WTC11 (cell line): Measurements from ENCODE around the gene PTPRF.

ENCODE experiments used
- CREB1 ChIP-seq: sonication (generic); formaldehyde crosslinking; IDR thresholded peaks from 2 replicates; pipeline ENCODE4 v1.8.0; 2023; ENCODE audit warnings: mild to moderate bottlenecking, missing genetic modification reagents
- CTCF ChIP-seq: fragments of 200-600 bp; IDR thresholded peaks from 2 replicates; pipeline ENCODE4 v1.8.0; 2022; ENCODE audit warnings: antibody characterized with exemption
- HMGA2 ChIP-seq: fragments of 250-450 bp; sonication (Bioruptor Pico); IDR thresholded peaks from 2 replicates; pipeline ENCODE4 v1.4.0; 2021; ENCODE audit warnings: mild to moderate bottlenecking, moderate library complexity
- KAT7 ChIP-seq: sonication (generic); formaldehyde crosslinking; IDR thresholded peaks from 2 replicates; pipeline ENCODE4 v1.8.1; 2023; ENCODE audit warnings: missing genetic modification reagents, mild to moderate bottlenecking, borderline replicate concordance
- MLX ChIP-seq: sonication (generic); formaldehyde crosslinking; IDR thresholded peaks from 2 replicates; pipeline ENCODE4 v1.8.1; 2023; ENCODE audit warnings: mild to moderate bottlenecking, missing genetic modification reagents, moderate library complexity
- STAT6 ChIP-seq: sonication (generic); formaldehyde crosslinking; conservative IDR thresholded peaks from 2 replicates; pipeline ENCODE4 v1.8.1; 2023; ENCODE audit warnings: mild to moderate bottlenecking, low read depth, missing genetic modification reagents, moderate library complexity
- TEAD4 ChIP-seq: sonication (generic); formaldehyde crosslinking; IDR thresholded peaks from 2 replicates; pipeline ENCODE4 v1.8.0; 2022; ENCODE audit warnings: mild to moderate bottlenecking, missing genetic modification reagents
- ZBTB43 ChIP-seq: sonication (generic); formaldehyde crosslinking; IDR thresholded peaks from 2 replicates; pipeline ENCODE4 v1.8.1; 2023; ENCODE audit warnings: mild to moderate bottlenecking, missing genetic modification reagents
- ZNF416 ChIP-seq: fragments of 250-450 bp; sonication (Bioruptor Pico); IDR thresholded peaks from 2 replicates; pipeline ENCODE4 v1.9.0; 2021; ENCODE audit warnings: mild to moderate bottlenecking, inconsistent platforms
- TF ChIP-seq, protein P1 (sequence below): fragments of 250-450 bp; sonication (Bioruptor Pico); IDR thresholded peaks from 2 replicates; pipeline ENCODE4 v1.8.0; 2021; ENCODE audit warnings: mild to moderate bottlenecking

GRCh38 chr1:43600033-43601020 lies 69.6 kb downstream of the PTPRF start:
- TF ChIP-seq ZBTB43 (CRISPR knock-in tag) (no peak), TEAD4 (CRISPR knock-in tag) (no peak), CTCF (no peak), HMGA2 (CRISPR knock-in tag) (no peak), CREB1 (no peak), STAT6 (CRISPR knock-in tag) (no peak), ZNF416 (no peak), KAT7 (no peak), MLX (CRISPR knock-in tag) (no peak)
- TF ChIP-seq, protein P1, sequence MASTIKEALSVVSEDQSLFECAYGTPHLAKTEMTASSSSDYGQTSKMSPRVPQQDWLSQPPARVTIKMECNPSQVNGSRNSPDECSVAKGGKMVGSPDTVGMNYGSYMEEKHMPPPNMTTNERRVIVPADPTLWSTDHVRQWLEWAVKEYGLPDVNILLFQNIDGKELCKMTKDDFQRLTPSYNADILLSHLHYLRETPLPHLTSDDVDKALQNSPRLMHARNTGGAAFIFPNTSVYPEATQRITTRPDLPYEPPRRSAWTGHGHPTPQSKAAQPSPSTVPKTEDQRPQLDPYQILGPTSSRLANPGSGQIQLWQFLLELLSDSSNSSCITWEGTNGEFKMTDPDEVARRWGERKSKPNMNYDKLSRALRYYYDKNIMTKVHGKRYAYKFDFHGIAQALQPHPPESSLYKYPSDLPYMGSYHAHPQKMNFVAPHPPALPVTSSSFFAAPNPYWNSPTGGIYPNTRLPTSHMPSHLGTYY (CRISPR knock-in tag) = no peak
